RWPE1 (cell line): Measurements from ENCODE around the gene FYN.

ENCODE experiments used
- CTCF ChIA-PET: fragments of 350-600 bp; sonication (Branson Sonifier 250); formaldehyde crosslinking; extraction: SDS; loops from one replicate; lab custom pipeline; 2021; lab: Yijun Ruan, JAX
- POLR2A ChIA-PET: fragments of 400-600 bp; formaldehyde crosslinking; extraction: SDS; loops from one replicate; lab custom pipeline; 2020; ENCODE audit warnings: antibody characterized with exemption; ENCODE audit not compliant: low non-redundant PET; lab: Yijun Ruan, JAX
- DNase-seq: peaks from one replicate; pipeline ENCODE4 v3.0.0; 2012; ENCODE audit warnings: low spot score
- H3K27ac ChIP-seq: fragments of 450-650 bp; 2 replicates; pipeline ENCODE4 v1.5.1; 2017
- TF ChIP-seq, protein P1 (sequence below): fragments of 450-650 bp; conservative IDR thresholded peaks from 2 replicates; pipeline ENCODE4 v1.5.1; 2017; ENCODE audit warnings: low read depth, mild to moderate bottlenecking

The FYN gene

DNA sequence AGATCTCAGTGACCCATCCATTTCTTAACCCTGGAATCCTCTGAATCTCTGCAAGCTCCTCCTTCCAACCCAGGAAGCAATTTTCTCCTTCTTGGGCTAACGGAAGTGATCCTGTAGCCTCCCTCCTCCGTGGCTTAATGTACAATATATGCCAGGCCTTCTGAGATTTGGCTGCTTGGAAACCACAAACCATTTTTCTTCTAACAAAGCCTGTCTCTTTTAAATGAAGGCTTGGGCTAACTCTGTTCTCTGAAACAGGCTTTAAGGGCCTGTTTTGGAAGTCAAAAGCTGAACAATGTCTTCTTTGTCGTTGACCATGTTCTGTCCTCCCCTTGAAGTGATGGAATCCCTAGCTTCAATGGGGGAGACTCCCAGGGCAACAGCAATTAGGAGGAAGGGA, 14.9 kb downstream of the FYN start:
- TF ChIP-seq, protein P1, sequence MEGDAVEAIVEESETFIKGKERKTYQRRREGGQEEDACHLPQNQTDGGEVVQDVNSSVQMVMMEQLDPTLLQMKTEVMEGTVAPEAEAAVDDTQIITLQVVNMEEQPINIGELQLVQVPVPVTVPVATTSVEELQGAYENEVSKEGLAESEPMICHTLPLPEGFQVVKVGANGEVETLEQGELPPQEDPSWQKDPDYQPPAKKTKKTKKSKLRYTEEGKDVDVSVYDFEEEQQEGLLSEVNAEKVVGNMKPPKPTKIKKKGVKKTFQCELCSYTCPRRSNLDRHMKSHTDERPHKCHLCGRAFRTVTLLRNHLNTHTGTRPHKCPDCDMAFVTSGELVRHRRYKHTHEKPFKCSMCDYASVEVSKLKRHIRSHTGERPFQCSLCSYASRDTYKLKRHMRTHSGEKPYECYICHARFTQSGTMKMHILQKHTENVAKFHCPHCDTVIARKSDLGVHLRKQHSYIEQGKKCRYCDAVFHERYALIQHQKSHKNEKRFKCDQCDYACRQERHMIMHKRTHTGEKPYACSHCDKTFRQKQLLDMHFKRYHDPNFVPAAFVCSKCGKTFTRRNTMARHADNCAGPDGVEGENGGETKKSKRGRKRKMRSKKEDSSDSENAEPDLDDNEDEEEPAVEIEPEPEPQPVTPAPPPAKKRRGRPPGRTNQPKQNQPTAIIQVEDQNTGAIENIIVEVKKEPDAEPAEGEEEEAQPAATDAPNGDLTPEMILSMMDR = no peak
- CTCF ChIA-PET = no interaction called here
- POLR2A ChIA-PET = no interaction called here
- DNase-seq = no peak
- no peak overlapping the region for H3K27ac ChIP-seq

DNA sequence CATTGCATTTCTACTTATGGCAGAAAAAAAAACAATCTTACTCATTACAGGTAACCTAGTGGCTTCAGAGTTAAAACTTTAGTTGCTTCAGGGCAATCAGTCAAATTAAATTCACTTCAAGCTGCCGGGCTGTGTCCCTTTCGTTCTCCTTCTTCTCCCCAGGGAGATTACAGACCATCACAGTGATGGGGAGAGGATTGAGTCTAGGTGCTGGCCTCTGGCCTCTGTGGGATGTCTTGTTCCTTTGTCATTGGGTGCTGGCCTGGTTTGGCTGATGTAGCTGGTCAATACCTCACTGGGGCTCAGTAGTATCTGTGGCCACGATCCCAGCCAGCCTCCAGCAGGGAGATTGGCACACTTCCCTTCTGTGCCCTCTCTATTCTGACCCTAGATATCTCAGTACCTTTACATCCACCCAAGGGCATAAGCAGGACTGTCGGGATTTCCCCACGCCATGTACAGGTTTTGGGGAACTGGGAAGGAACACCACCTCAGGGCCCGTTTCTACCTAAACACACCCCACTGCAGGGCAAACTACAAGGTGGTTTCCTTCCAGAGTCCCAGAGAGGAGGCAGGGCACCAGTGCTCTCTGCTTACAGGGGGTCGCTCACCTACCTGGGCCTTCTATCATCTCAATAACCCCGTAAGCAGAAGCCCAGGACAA, 15.4 kb downstream of the FYN start:
- DNase-seq = no peak
- CTCF ChIA-PET = no interaction called here
- TF ChIP-seq, protein P1 = no peak
- no peak overlapping the region for H3K27ac ChIP-seq
- POLR2A ChIA-PET = no interaction called here

DNA sequence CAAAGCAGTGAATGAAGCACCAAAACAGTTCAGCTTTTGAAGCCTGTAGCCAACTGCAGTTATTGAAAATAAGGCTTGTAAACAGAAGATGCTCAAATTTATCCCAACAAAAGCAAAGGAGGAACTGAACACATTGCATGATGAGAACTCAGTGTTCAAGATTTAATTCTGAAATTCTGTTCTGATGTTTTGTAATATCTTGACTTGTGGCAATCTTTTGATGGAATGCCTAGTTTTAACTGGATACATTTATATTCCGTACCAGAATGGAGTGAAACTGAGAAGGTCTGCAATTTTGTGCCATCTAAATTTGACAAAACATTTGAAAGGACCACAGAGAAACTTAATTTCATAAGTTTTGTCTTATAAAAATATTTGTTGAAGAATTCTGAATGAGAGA, 17.5 kb downstream of the FYN start:
- no peak overlapping the region for H3K27ac ChIP-seq
- ChIA-PET POLR2A (no interaction called here), CTCF (no interaction called here)
- TF ChIP-seq, protein P1 = no peak
- DNase-seq = no peak

DNA sequence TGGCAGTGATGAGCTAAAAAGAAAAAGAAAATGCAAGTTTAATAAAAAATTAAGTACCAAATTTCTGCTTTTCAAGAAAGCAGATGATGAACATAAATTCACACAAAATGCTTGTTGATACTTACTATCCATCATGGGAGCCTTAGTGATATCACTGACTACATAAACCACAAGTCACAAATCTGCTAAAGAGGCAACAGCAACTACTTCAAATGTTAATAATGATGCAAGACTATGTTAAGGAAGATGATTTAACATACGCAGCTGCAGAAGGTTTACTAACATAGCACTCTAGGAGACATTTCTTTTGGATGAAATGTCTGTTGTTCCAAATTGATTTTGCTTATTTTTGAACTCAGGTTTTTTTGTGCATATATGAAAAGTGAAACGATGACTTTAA, 18.6 kb downstream of the FYN start:
- POLR2A ChIA-PET = no interaction called here
- TF ChIP-seq, protein P1 = no peak
- H3K27ac ChIP-seq = no peak overlapping the region
- CTCF ChIA-PET = no interaction called here
- no peak for DNase-seq

DNA sequence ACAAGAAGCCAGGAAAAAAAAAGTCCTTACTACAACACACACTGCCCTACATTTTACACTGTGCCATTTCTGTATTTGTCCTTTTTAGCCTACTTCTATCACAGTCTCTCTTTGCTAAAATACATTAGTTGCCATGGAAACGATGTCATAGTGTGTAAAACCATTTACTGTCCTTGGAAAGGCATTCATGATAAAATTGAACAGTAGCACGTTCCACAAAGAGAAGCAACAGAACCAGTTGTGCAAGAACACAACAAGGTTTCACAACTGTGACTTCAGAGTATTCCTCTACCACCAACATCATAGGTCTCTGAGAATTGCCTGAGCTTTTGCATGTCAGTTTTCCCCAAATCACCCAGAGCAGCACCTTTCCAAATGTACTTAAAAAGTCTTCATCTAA, 20.5 kb downstream of the FYN start:
- ChIA-PET CTCF (no interaction called here), POLR2A (no interaction called here)
- no peak overlapping the region for H3K27ac ChIP-seq
- TF ChIP-seq, protein P1 = no peak
- DNase-seq = no peak

DNA sequence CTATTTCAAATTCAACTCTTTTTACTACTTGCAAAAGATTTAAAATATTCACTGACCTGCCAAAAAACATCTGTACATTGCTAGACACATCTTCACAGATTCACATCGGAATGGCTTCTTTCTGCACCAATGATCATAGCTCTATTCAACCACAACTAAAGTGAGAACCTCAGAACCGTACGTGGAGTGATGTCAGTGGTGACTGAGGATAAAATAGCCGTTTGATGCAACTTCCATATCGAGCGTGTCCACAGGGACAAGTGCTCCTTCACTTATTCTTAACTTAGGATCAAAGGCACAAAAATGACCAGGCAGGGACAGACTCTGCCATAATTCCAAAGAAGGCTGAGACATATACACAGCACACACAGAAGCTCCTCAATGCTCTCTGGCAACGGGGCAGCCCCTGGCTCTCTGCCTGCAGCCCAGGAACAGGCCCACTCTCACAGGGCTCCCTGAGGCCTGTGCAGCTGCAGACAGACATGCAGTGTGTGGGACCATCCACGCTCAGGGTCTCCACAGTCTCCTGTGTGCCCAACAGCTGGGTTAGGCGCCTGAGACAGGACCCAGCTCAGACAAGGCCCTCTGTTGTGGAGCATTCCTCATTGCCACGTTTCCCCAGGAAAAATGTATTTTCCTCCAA, 22.8 kb downstream of the FYN start:
- CTCF ChIA-PET = interaction anchor here (0.5 kb wide), 1 partner anchor 11 kb away, joined by 3 read pairs; no protein-coding TSS in a partner anchor
- no peak overlapping the region for H3K27ac ChIP-seq
- TF ChIP-seq, protein P1 = no peak
- POLR2A ChIA-PET = no interaction called here
- DNase-seq = no peak
